ENCODE measurements around the gene GFI1.

The GFI1 gene

GRCh38 chr1:92495392-92496063 is 8.8 kb upstream of the GFI1 start:
- H3K27ac ChIP-seq, result no peak overlapping the region
- TF ChIP-seq CTCF (conservative IDR thresholded peaks at IDR 0.05), result no peak

GRCh38 chr1:92494485-92495141 is 7.9 kb upstream of the GFI1 start:
- H3K27ac ChIP-seq, result no peak overlapping the region
- TF ChIP-seq CTCF (conservative IDR thresholded peaks at IDR 0.05), result no peak

- no peak overlapping the region for H3K27ac ChIP-seq
- TF ChIP-seq CTCF (conservative IDR thresholded peaks at IDR 0.05), result no peak
These were observed 6.4 kb upstream of the GFI1 start for GRCh38 chr1:92493139-92493538.

- H3K27ac ChIP-seq, result no peak overlapping the region
- no peak for TF ChIP-seq CTCF (conservative IDR thresholded peaks at IDR 0.05)
These were observed 2.1 kb upstream of the GFI1 start for GRCh38 chr1:92488832-92489231.

GRCh38 chr1:92488416-92488815 is 1.7 kb upstream of the GFI1 start:
- no peak for TF ChIP-seq CTCF (conservative IDR thresholded peaks at IDR 0.05)
- H3K27ac ChIP-seq, result no peak overlapping the region

- no peak for TF ChIP-seq CTCF (conservative IDR thresholded peaks at IDR 0.05)
- H3K27ac ChIP-seq, result no peak overlapping the region
These were observed 417 bp upstream of the GFI1 start for GRCh38 chr1:92487078-92487605.

GRCh38 chr1:92485381-92486250 is 1.1 kb downstream of the GFI1 start:
- TF ChIP-seq CTCF (conservative IDR thresholded peaks at IDR 0.05), result peak; percentile 73
- H3K27ac ChIP-seq, result peak overlapping the region; percentile 52; the same call in 1 of the 2 replicates
